Right cardiac atrium (tissue), 5 donors: ENCODE measurements around the gene RBSN. TPM values are rescaled to one million over a fixed set of nuclear protein-coding genes. Genes with fewer than 3 reads are reported as not detected.
A peak's percentile ranks its signal among the peaks of the same experiment; 100 is the strongest.

Source experiments
- ATAC-seq, 2 donors: fragments of 200-7000 bp; cut with Tn5 transposase; one replicate each; pipeline versions ENCODE4 v1.8.0 to v1.9.1; 2020; ENCODE audit warnings: moderate library complexity in 2 of 2, mild to moderate bottlenecking in 1 of 2
- DNase-seq, 3 donors: peaks; one replicate each; pipeline ENCODE4 v3.0.0-alpha.2; 2020
- H3K27ac ChIP-seq: one replicate; pipeline ENCODE4 v1.5.1; 2013; ENCODE audit warnings: mild to moderate bottlenecking, low read length, control low read depth, moderate library complexity
- H3K27me3 ChIP-seq: one replicate; pipeline ENCODE4 v1.6.1; 2013; ENCODE audit not compliant: control insufficient read depth, insufficient read depth
- H3K4me1 ChIP-seq: one replicate; pipeline ENCODE4 v1.6.1; 2013; ENCODE audit warnings: low read length; ENCODE audit not compliant: control insufficient read depth, insufficient read depth
- H3K4me3 ChIP-seq: one replicate; pipeline ENCODE4 v1.5.1; 2013; ENCODE audit warnings: low read length, control low read depth
- H3K9me3 ChIP-seq: one replicate; pipeline ENCODE4 v1.6.1; 2013; ENCODE audit warnings: low read length; ENCODE audit not compliant: control insufficient read depth
- WGBS: extraction: QIAGEN DNeasy Blood & Tissue Kit; methylation state at CpG from one replicate; pipeline ENCODE4 v1.1.7; 2013; 5-methylcytosine and 5-hydroxymethylcytosine counted together
- intact Hi-C, 4 donors: fragments of 100-400 bp; cut with DNase I; formaldehyde crosslinking; loops; one replicate each; pipeline versions ENCODE4 v1.11.0 to v1.14.0; 2022 to 2023
- polyA plus RNA-seq: library from polyadenylated mRNA; stranded (reverse); fragments of 200-250 nt; gene quantifications from one replicate; pipeline ENCODE4 v1.2.3, GENCODE V29; 2013
- total RNA-seq, 4 donors: library from RNA; stranded (reverse); fragmentation: NEBNext Ultra II Directional; extraction: Animal tissue kit (Norgen Biotek cat#: 25700); gene quantifications; one replicate each; pipeline ENCODE4 v1.2.1, GENCODE V29; 2021
- donor health status: healthy with polysubstance abuse.
- donor health status: DM: no; HTN: yes; CAD: no.
- donor health status: DM: no; HTN: no; CAD: no.
- donor health status: DM: no; HTN: yes; CAD: no; lungs with severe emphysema.
- donor health status: DM: yes; HTN: yes; CAD: no.

The RBSN gene
- total and polyA plus RNA-seq, 5 donors: 7.3 to 26.7 (median 20.3) TPM

DNA sequence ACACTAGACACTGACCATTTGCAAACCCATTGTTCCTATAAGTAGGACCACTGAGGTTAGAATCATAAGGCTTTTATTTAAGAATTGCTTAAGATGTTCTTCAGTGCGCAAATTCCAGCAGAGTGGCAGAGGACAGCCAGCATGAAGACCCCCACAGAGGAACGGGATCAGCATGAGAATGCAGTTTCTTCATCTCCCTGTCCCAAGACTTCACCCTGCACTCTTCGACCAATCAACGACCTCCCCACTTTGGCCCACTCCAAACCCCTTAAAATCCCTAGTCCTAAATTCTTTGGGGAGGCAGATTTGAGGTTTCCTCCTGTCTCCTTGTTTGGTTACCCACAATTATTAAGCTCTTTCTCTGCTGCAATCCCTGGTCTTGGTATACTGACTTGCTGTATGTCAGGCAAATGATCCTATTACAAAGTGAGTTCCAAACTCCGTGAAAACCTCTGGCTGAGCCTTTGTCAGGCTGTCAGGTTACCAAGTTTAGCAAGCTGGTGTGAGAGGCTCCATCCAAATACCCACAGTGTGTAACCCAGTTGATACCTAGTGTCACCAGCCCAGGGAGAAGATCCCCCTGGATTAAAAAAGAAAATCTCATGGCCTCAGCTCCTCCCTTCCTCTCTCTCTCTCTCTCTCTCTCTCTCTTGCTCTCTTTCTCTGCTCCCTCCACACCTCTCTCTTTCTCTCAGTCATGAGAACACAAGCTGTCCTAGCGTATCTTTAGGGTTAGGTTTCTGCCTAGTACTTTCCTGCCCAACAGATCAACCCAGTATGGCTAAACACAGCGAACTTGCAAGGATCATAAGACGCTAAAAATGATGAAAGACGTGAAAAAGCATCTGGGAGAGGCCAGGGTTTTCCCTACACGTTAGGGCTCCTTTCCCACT is 15.8 kb upstream of the RBSN start:
- intact Hi-C loops: no loop called here
- H3K4me1 ChIP-seq: no peaks in the 10 kb centered on the region
- H3K27me3 ChIP-seq: no peaks in the 10 kb centered on the region
- ATAC-seq (no peak), DNase-seq (no peak)
- H3K9me3 ChIP-seq: no peaks in the 10 kb centered on the region
- no peak overlapping the region for H3K27ac ChIP-seq
- 63% methylated on average over 10 of the region's 10 CpGs for WGBS
- no peak overlapping the region for H3K4me3 ChIP-seq

DNA sequence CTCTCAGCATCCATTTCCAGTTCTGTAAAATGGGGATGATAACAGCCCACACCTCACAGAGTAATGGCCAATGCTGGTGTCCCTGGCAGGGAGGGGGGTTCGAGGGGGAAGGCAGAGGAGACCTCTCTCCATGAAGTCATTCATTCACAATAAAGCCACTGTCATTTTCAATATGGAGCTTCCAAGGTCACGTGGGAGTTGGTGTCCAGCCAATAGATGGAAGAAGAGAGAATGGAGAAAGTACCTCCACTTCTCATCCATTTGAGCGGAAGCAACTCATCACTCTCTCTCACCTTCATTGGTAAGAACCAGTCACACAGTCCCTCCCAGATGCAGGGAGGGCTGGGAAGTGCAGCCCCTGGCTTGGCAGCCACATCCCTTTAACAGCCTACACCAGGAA is 14.9 kb upstream of the RBSN start:
- ATAC-seq (no peak), DNase-seq (no peak)
- H3K27ac ChIP-seq: no peak overlapping the region
- 74% methylated on average over 3 of the region's 3 CpGs for WGBS
- H3K9me3 ChIP-seq: no peaks in the 10 kb centered on the region
- intact Hi-C loops: no loop called here
- H3K27me3 ChIP-seq: no peaks in the 10 kb centered on the region
- no peaks in the 10 kb centered on the region for H3K4me1 ChIP-seq
- H3K4me3 ChIP-seq: no peak overlapping the region

GRCh38 chr3:15113471-15113870 is 14.5 kb upstream of the RBSN start:
- intact Hi-C loops: no loop called here

GRCh38 chr3:15112011-15112410 is 13.1 kb upstream of the RBSN start:
- Histone ChIP-seq H3K9me3 (no peaks in the 10 kb centered on the region), H3K27ac (no peak overlapping the region), H3K4me3 (no peak overlapping the region), H3K4me1 (no peaks in the 10 kb centered on the region), H3K27me3 (no peaks in the 10 kb centered on the region)
- ATAC-seq (no peak), DNase-seq (no peak)
- WGBS: 41% methylated on average over 3 of the region's 3 CpGs
- intact Hi-C loops: no loop called here

More at GRCh38 chr3:15113471-15113870, 14.5 kb upstream of the RBSN start:
- Histone ChIP-seq H3K4me1 (no peaks in the 10 kb centered on the region), H3K27ac (no peak overlapping the region), H3K9me3 (no peaks in the 10 kb centered on the region), H3K4me3 (no peak overlapping the region), H3K27me3 (no peaks in the 10 kb centered on the region)
- ATAC-seq: no peak
- WGBS: 55% methylated on average over 6 of the region's 6 CpGs
- DNase-seq: no peak

- Histone ChIP-seq H3K27me3 (no peaks in the 10 kb centered on the region), H3K4me1 (no peaks in the 10 kb centered on the region), H3K27ac (no peak overlapping the region), H3K4me3 (no peak overlapping the region), H3K9me3 (no peaks in the 10 kb centered on the region)
- intact Hi-C loops: no loop called here
- ATAC-seq (no peak), DNase-seq (no peak)
- 65% methylated on average over 4 of the region's 4 CpGs for whole genome bisulfite sequencing
These were observed 11.3 kb upstream of the RBSN start for GRCh38 chr3:15110206-15110605.

GRCh38 chr3:15108869-15109268 is 9.9 kb upstream of the RBSN start:
- intact Hi-C loops: no loop called here
- Histone ChIP-seq H3K9me3 (no peaks in the 10 kb centered on the region), H3K4me3 (no peak overlapping the region), H3K27me3 (no peaks in the 10 kb centered on the region), H3K4me1 (no peaks in the 10 kb centered on the region), H3K27ac (no peak overlapping the region)
- WGBS: 82% methylated on average over 4 of the region's 4 CpGs
- DNase-seq (no peak), ATAC-seq (no peak)

GRCh38 chr3:15108082-15108545 is 9.2 kb upstream of the RBSN start:
- no peaks in the 10 kb centered on the region for H3K9me3 ChIP-seq
- intact Hi-C loops: no loop called here
- no peak overlapping the region for H3K27ac ChIP-seq
- H3K4me1 ChIP-seq: no peaks in the 10 kb centered on the region
- peak; percentile 79 to 85 for ATAC-seq
- no peak overlapping the region for H3K4me3 ChIP-seq
- peak; percentile 74 to 88 (median 79) for DNase-seq
- 12% methylated on average over 11 of the region's 11 CpGs for WGBS
- H3K27me3 ChIP-seq: no peaks in the 10 kb centered on the region

DNA sequence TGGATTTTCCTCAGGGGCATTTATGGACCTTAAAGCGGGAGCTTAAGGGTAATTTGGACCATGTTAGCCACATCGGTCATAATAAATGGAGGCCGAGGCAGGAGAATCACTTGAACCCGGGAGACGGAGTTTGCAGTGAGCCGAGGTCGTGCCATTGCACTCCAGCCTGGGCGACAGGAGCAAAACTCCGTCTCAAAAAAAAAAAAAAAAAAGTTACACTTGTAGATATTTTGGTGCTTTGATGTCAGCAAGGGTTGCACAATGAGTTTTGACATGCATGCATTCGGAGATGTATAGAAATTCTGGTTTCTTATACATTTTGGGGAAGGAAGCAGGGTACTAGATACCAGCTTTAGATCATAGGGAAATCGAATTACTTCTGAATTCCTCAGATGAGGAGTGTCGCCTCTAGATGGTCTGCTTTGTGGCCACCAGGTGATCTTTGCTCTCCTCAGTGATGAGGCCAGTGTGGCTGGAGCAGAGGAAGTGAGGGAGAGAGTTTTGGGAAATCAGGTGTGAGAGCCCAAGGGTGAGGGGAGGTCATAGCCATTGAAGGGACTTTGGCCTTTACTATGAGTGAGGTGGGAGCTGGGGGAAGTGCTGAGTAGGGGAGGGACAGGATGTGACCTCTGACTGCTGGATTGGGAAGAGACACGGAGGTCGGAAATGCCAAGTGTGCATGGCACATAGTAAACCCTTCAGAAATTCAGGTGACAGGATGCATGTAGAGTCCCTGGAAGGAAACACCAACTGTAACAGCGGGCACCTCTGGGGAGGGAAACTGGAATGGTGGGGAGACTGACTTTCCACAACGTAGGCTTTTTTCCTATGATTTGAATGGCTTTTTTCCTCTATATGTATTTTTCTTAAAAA is 8.4 kb upstream of the RBSN start:
- intact Hi-C loops: no loop called here
- no peak for ATAC-seq

GRCh38 chr3:15102836-15103235 is 3.9 kb upstream of the RBSN start:
- no peak for DNase-seq
- H3K9me3 ChIP-seq: no peaks in the 10 kb centered on the region
- intact Hi-C loops: no loop called here
- 56% methylated on average over 3 of the region's 3 CpGs for WGBS
- H3K27me3 ChIP-seq: no peaks in the 10 kb centered on the region
- peak overlapping the region; percentile 95 for H3K27ac ChIP-seq
- peaks cover 2% of the 10 kb centered on the region for H3K4me1 ChIP-seq
- ATAC-seq: peak; percentile 40
- no peak overlapping the region for H3K4me3 ChIP-seq

More for the DNA sequence above, 8.4 kb upstream of the RBSN start:
- Histone ChIP-seq H3K4me3 (no peak overlapping the region), H3K27ac (no peak overlapping the region), H3K27me3 (no peaks in the 10 kb centered on the region), H3K4me1 (no peaks in the 10 kb centered on the region), H3K9me3 (no peaks in the 10 kb centered on the region)
- no peak for DNase-seq
- WGBS: 72% methylated on average over 16 of the region's 16 CpGs

GRCh38 chr3:15102256-15102655 is 3.3 kb upstream of the RBSN start:
- Histone ChIP-seq H3K9me3 (no peaks in the 10 kb centered on the region), H3K4me1 (peaks cover 5% of the 10 kb centered on the region), H3K27me3 (no peaks in the 10 kb centered on the region), H3K4me3 (no peak overlapping the region), H3K27ac (peak overlapping the region; percentile 84)
- intact Hi-C loops: no loop called here
- peak; percentile 77 to 88 for ATAC-seq
- WGBS: 25% methylated on average over 4 of the region's 4 CpGs
- DNase-seq: peak; percentile 75 to 90 (median 85)
